ENCODE measurements around the gene RTL3.

The RTL3 gene

DNA sequence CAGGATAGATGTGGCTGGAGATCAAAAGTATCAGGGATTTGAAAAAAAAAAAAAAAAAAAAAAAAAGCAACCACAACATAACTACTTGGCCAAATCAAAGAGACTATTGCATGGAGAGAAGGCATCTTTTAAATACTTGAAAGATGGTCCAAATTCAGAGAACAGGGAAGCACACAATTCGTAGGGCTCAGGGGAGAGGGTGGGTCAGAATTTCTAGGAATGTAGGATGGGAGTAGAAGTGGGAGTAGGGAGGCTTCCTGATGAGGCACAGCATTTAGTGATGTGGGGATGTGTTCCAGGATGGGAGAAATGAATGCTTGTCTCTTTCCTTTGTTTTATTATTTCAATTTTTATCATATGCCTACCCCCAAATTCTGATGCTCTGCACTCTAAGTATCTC lies 36.3 kb downstream of the RTL3 start:
- H3K9me3 ChIP-seq (ENCODE audit: severe bottlenecking), result no peaks in the 10 kb centered on the region
- H3K4me3 ChIP-seq (ENCODE audit: severe bottlenecking), result no peak overlapping the region
- no peaks in the 10 kb centered on the region for H3K36me3 ChIP-seq (ENCODE audit: low read depth)
- no peaks in the 10 kb centered on the region for H3K27me3 ChIP-seq (ENCODE audit: insufficient read depth, poor library complexity, severe bottlenecking)
- DNase-seq (ENCODE audit: low spot score), result no peak
- H3K4me1 ChIP-seq (ENCODE audit: insufficient read depth, poor library complexity, severe bottlenecking), result no peaks in the 10 kb centered on the region
- no peak overlapping the region for H3K27ac ChIP-seq (ENCODE audit: poor library complexity, severe bottlenecking)
- TF ChIP-seq CTCF (IDR thresholded peaks at IDR 0.05; ENCODE audit: poor library complexity, severe bottlenecking), result no peak
- no peak for ATAC-seq (ENCODE audit: low read depth)

DNA sequence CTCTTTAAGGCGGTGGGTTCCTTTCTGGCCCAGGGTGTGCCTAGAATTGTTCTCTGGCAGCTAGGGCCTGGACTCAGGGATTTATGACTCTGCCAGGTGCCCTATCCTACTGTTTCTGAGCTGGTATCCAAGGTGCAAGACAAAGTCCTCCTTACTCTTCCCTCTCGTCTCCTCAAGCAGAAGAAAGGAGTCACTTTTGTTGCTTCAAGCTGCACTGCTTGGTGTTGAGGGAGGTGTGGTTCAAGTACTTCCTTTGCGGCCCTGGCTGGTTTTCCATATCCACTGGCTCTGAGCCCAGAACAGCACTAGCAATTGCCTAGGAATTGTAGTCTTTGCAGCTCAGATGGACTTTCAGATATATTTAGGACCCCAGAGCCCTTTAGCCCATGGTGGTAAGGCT lies 39.3 kb downstream of the RTL3 start:
- no peak overlapping the region for H3K27ac ChIP-seq (ENCODE audit: poor library complexity, severe bottlenecking)
- no peaks in the 10 kb centered on the region for H3K9me3 ChIP-seq (ENCODE audit: severe bottlenecking)
- ATAC-seq (ENCODE audit: low read depth), result no peak
- DNase-seq (ENCODE audit: low spot score), result no peak
- H3K4me3 ChIP-seq (ENCODE audit: severe bottlenecking), result no peak overlapping the region
- H3K36me3 ChIP-seq (ENCODE audit: low read depth), result no peaks in the 10 kb centered on the region
- H3K4me1 ChIP-seq (ENCODE audit: insufficient read depth, poor library complexity, severe bottlenecking), result no peaks in the 10 kb centered on the region
- no peaks in the 10 kb centered on the region for H3K27me3 ChIP-seq (ENCODE audit: insufficient read depth, poor library complexity, severe bottlenecking)
- no peak for TF ChIP-seq CTCF (IDR thresholded peaks at IDR 0.05; ENCODE audit: poor library complexity, severe bottlenecking)

- H3K4me1 ChIP-seq (ENCODE audit: insufficient read depth, poor library complexity, severe bottlenecking), result no peaks in the 10 kb centered on the region
- no peak for DNase-seq (ENCODE audit: low spot score)
- no peaks in the 10 kb centered on the region for H3K27me3 ChIP-seq (ENCODE audit: insufficient read depth, poor library complexity, severe bottlenecking)
- no peak for TF ChIP-seq CTCF (IDR thresholded peaks at IDR 0.05; ENCODE audit: poor library complexity, severe bottlenecking)
- H3K36me3 ChIP-seq (ENCODE audit: low read depth), result no peaks in the 10 kb centered on the region
- no peak for ATAC-seq (ENCODE audit: low read depth)
- H3K4me3 ChIP-seq (ENCODE audit: severe bottlenecking), result no peak overlapping the region
- H3K9me3 ChIP-seq (ENCODE audit: severe bottlenecking), result no peaks in the 10 kb centered on the region
- H3K27ac ChIP-seq (ENCODE audit: poor library complexity, severe bottlenecking), result no peak overlapping the region
Observed at GRCh38 chrX:78618987-78619386, 40.1 kb downstream of the RTL3 start.

DNA sequence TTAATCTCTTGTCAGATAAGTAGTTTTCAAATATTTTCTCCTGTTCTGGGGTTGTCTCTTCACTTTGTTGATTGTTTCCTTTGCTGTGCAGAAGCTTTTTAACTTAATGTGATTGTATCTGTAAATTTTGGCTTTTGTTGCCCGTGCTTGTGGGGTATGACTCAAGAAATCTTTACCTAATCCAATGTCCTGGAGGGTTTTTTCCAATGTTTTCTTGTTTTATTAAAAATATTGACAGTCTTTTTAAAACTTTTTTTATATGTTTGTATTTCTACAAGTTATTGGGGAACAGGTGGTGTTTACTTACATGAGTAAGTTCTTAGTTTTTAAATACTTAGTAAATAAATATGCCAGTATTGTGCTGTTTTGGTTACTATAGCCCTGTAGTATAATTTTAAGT lies 44.9 kb downstream of the RTL3 start:
- no peak for DNase-seq (ENCODE audit: low spot score)
- TF ChIP-seq CTCF (IDR thresholded peaks at IDR 0.05; ENCODE audit: poor library complexity, severe bottlenecking), result no peak
- no peak for ATAC-seq (ENCODE audit: low read depth)

More for the DNA sequence above, 44.9 kb downstream of the RTL3 start:
- no peaks in the 10 kb centered on the region for H3K36me3 ChIP-seq (ENCODE audit: low read depth)
- no peak overlapping the region for H3K27ac ChIP-seq (ENCODE audit: poor library complexity, severe bottlenecking)
- no peaks in the 10 kb centered on the region for H3K4me1 ChIP-seq (ENCODE audit: insufficient read depth, poor library complexity, severe bottlenecking)
- H3K27me3 ChIP-seq (ENCODE audit: insufficient read depth, poor library complexity, severe bottlenecking), result no peaks in the 10 kb centered on the region
- no peak overlapping the region for H3K4me3 ChIP-seq (ENCODE audit: severe bottlenecking)
- H3K9me3 ChIP-seq (ENCODE audit: severe bottlenecking), result no peaks in the 10 kb centered on the region

Data from RWPE2 (cell line).